Measurements from ENCODE around the gene MPST. TPM values are rescaled to one million over a fixed set of nuclear protein-coding genes. Genes with fewer than 3 reads are reported as not detected.
A peak's percentile ranks its signal among the peaks of the same experiment; 100 is the strongest.

MPST gene
- total and polyA plus RNA-seq, 9 donors: 44.4 to 64.0 (median 52.4) TPM

DNA sequence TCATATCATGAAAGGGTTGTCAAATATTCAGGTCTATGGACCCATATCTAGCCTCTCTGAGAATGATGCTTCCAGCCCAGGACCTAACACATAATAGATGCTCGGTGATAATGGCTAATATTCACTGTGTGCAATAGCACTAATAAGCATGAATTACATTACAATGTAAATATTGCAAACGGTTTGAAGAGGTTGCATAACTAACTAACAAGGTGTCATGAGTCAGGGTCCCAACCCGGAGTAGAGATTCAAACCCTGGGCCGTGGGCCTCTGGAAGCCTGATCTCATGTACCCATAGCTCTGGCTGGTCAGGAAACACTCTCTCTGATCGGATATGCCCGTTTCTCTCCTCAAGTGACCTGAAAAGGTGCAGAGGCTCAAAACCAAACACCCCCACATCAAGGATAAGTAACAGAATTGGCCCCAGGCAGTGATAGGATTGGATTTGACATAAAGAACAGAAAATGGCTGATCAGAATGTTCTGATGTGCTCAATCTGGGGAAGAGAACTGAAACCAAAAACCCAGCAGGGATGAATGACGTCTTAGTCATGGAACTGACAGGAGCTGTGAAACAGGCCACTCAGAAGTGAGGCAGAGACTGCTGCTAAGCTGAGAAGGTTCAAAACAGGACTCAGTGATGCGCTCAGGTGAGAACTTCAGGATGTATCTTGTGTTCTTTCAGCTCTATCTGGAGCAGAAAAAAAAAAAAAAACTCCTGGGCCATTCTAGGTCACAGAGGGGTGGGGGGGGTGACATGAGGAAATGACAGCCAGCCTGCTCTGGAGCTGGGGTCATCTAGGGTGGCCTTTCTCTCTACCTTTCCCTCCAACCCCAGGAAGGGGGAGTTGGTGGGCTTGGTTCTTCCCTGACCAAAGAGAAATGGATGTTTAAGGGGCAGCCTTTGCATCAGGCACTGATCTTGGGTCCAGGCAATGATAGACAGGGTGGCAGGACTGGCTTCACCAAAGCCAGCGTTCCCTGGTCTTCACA lies 25.4 kb downstream of the MPST start:
- no peaks in the 10 kb centered on the region for H3K36me3 ChIP-seq (ENCODE audit: control insufficient read depth, insufficient read depth, low read length)
- H3K4me3 ChIP-seq (ENCODE audit: low read length): no peak overlapping the region
- H3K9me3 ChIP-seq (replicated peaks; ENCODE audit: control insufficient read depth, low read depth, low read length): no peaks in the 10 kb centered on the region
- H3K4me1 ChIP-seq (ENCODE audit: control insufficient read depth, insufficient read depth, low read length): peaks cover 20% of the 10 kb centered on the region
- H3K27ac ChIP-seq (ENCODE audit: low read length): no peak overlapping the region
- H3K27me3 ChIP-seq (ENCODE audit: control insufficient read depth, insufficient read depth, low read length): peaks cover 4% of the 10 kb centered on the region
- DNase-seq: no peak
- WGBS (ENCODE audit: insufficient coverage): 70% methylated on average over 5 of the region's 9 CpGs

DNA sequence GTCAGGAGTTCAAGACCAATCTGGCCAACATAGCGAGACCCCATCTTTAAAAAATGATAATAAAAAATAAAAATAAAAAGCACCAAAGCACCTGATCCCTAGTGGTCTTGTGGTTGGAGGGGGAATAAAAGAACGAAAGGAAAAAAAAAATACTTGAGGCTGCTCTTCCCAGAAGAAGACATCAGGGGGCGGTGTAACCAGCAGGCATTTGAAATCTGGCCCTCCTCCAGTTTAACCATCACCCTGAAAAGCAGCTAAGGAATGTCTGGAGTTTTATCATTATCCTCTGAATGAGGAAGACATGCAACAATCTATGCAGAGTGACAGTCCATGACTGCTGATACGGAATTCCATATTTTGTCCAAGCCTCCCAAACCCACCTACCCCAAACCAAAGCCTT lies 26.4 kb downstream of the MPST start:
- no CpG with 5 or more reads among the region's 4 CpGs for WGBS (ENCODE audit: insufficient coverage)
- H3K4me3 ChIP-seq (ENCODE audit: low read length): no peak overlapping the region
- H3K4me1 ChIP-seq (ENCODE audit: control insufficient read depth, insufficient read depth, low read length): peaks cover 20% of the 10 kb centered on the region
- no peaks in the 10 kb centered on the region for H3K9me3 ChIP-seq (replicated peaks; ENCODE audit: control insufficient read depth, low read depth, low read length)
- DNase-seq: no peak
- H3K36me3 ChIP-seq (ENCODE audit: control insufficient read depth, insufficient read depth, low read length): no peaks in the 10 kb centered on the region
- no peak overlapping the region for H3K27ac ChIP-seq (ENCODE audit: low read length)
- H3K27me3 ChIP-seq (ENCODE audit: control insufficient read depth, insufficient read depth, low read length): peaks cover 4% of the 10 kb centered on the region

- Histone ChIP-seq H3K27ac (ENCODE audit: low read length) (no peak overlapping the region), H3K4me3 (ENCODE audit: low read length) (no peak overlapping the region), H3K9me3 (replicated peaks; ENCODE audit: control insufficient read depth, low read depth, low read length) (no peaks in the 10 kb centered on the region), H3K4me1 (ENCODE audit: control insufficient read depth, insufficient read depth, low read length) (peaks cover 20% of the 10 kb centered on the region), H3K27me3 (ENCODE audit: control insufficient read depth, insufficient read depth, low read length) (peaks cover 4% of the 10 kb centered on the region), H3K36me3 (ENCODE audit: control insufficient read depth, insufficient read depth, low read length) (no peaks in the 10 kb centered on the region)
- 87% methylated on average over 6 of the region's 6 CpGs for WGBS (ENCODE audit: insufficient coverage)
- no peak for DNase-seq
Measured at GRCh38 chr22:37046589-37046988, 27.0 kb downstream of the MPST start.

- H3K4me1 ChIP-seq (ENCODE audit: control insufficient read depth, insufficient read depth, low read length): peaks cover 22% of the 10 kb centered on the region
- no peaks in the 10 kb centered on the region for H3K9me3 ChIP-seq (replicated peaks; ENCODE audit: control insufficient read depth, low read depth, low read length)
- H3K27me3 ChIP-seq (ENCODE audit: control insufficient read depth, insufficient read depth, low read length): peaks cover 4% of the 10 kb centered on the region
- no peak overlapping the region for H3K4me3 ChIP-seq (ENCODE audit: low read length)
- 63% methylated on average over 6 of the region's 7 CpGs for WGBS (ENCODE audit: insufficient coverage)
- no peak for DNase-seq
- H3K36me3 ChIP-seq (ENCODE audit: control insufficient read depth, insufficient read depth, low read length): no peaks in the 10 kb centered on the region
- H3K27ac ChIP-seq (ENCODE audit: low read length): no peak overlapping the region
Measured at GRCh38 chr22:37047006-37047405, 27.5 kb downstream of the MPST start.

DNA sequence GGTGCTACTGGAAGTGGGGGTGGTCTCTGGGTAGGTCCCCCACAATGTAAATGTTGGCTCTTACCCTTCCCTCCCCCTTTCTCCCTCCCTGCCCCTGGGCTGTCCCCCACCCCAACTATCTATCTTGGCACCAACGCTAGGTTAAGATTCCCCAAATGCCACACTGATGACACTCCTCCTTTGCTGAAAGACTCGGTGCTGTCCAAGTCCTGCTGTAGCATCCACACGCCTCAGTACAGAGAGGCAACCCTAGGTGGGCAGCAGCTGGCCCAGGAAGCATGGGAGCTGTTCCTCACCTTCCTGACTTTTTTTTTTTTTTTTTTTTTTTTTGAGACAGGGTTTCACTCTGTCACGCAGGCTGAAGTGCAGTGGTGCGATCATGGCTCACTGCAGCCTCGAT lies 28.6 kb downstream of the MPST start:
- DNase-seq: no peak
- no peaks in the 10 kb centered on the region for H3K9me3 ChIP-seq (replicated peaks; ENCODE audit: control insufficient read depth, low read depth, low read length)
- peaks cover 30% of the 10 kb centered on the region for H3K4me1 ChIP-seq (ENCODE audit: control insufficient read depth, insufficient read depth, low read length)
- H3K4me3 ChIP-seq (ENCODE audit: low read length): no peak overlapping the region
- no peak overlapping the region for H3K27ac ChIP-seq (ENCODE audit: low read length)
- peaks cover 2% of the 10 kb centered on the region for H3K27me3 ChIP-seq (ENCODE audit: control insufficient read depth, insufficient read depth, low read length)
- no peaks in the 10 kb centered on the region for H3K36me3 ChIP-seq (ENCODE audit: control insufficient read depth, insufficient read depth, low read length)
- 73% methylated on average over 4 of the region's 6 CpGs for WGBS (ENCODE audit: insufficient coverage)

GRCh38 chr22:37049224-37049623 lies 29.7 kb downstream of the MPST start:
- Histone ChIP-seq H3K4me1 (ENCODE audit: control insufficient read depth, insufficient read depth, low read length) (peaks cover 30% of the 10 kb centered on the region), H3K27ac (ENCODE audit: low read length) (no peak overlapping the region), H3K27me3 (ENCODE audit: control insufficient read depth, insufficient read depth, low read length) (no peaks in the 10 kb centered on the region), H3K9me3 (replicated peaks; ENCODE audit: control insufficient read depth, low read depth, low read length) (no peaks in the 10 kb centered on the region), H3K4me3 (ENCODE audit: low read length) (no peak overlapping the region), H3K36me3 (ENCODE audit: control insufficient read depth, insufficient read depth, low read length) (no peaks in the 10 kb centered on the region)
- 66% methylated on average over 2 of the region's 2 CpGs for WGBS (ENCODE audit: insufficient coverage)
- DNase-seq: no peak

DNA sequence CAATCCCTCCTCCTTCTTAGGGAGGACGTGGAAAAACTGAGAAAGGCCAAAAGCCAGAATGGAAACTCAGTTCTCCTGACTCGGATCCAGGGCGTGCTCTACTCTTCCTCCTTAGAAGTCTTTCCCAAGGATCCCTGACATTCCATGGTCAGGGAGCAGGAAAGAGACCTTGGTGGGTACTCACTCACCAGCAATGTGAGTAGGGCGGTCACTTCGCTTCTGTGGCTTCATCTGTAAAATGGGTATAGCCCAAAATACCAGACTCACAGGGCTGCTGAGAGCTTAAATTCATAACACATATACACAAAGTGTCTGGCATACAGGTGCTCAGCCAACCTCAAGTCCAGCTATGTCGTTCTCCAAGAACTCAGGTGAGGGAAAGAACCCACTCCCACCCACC lies 31.4 kb downstream of the MPST start:
- peaks cover 33% of the 10 kb centered on the region for H3K4me1 ChIP-seq (ENCODE audit: control insufficient read depth, insufficient read depth, low read length)
- no peak overlapping the region for H3K4me3 ChIP-seq (ENCODE audit: low read length)
- no peak overlapping the region for H3K27ac ChIP-seq (ENCODE audit: low read length)
- 80% methylated on average over 1 of the region's 6 CpGs for WGBS (ENCODE audit: insufficient coverage)
- peaks cover 9% of the 10 kb centered on the region for H3K36me3 ChIP-seq (ENCODE audit: control insufficient read depth, insufficient read depth, low read length)
- no peak for DNase-seq
- no peaks in the 10 kb centered on the region for H3K9me3 ChIP-seq (replicated peaks; ENCODE audit: control insufficient read depth, low read depth, low read length)
- H3K27me3 ChIP-seq (ENCODE audit: control insufficient read depth, insufficient read depth, low read length): no peaks in the 10 kb centered on the region

GRCh38 chr22:37051391-37052385 lies 32.1 kb downstream of the MPST start, which contains the start of gene KCTD17:
Gene KCTD17, plus strand, starts transcription at chr22:37051742. Its CDS starts 19 bp downstream, at chr22:37051761.
- peak within 1 kb of the TSS; percentile 3 for H3K27ac ChIP-seq (ENCODE audit: low read length)
- H3K4me3 ChIP-seq (ENCODE audit: low read length): peak within 1 kb of the TSS; percentile 53
- H3K9me3 ChIP-seq (replicated peaks; ENCODE audit: control insufficient read depth, low read depth, low read length): no peaks in the 10 kb centered on the region
- peaks cover 32% of the 10 kb centered on the region for H3K4me1 ChIP-seq (ENCODE audit: control insufficient read depth, insufficient read depth, low read length)
- DNase-seq: peak; percentile 88
- 1% methylated on average over 79 of the region's 89 CpGs for WGBS (ENCODE audit: insufficient coverage)
- H3K27me3 ChIP-seq (ENCODE audit: control insufficient read depth, insufficient read depth, low read length): no peaks in the 10 kb centered on the region
- H3K36me3 ChIP-seq (ENCODE audit: control insufficient read depth, insufficient read depth, low read length): peaks cover 15% of the 10 kb centered on the region

DNA sequence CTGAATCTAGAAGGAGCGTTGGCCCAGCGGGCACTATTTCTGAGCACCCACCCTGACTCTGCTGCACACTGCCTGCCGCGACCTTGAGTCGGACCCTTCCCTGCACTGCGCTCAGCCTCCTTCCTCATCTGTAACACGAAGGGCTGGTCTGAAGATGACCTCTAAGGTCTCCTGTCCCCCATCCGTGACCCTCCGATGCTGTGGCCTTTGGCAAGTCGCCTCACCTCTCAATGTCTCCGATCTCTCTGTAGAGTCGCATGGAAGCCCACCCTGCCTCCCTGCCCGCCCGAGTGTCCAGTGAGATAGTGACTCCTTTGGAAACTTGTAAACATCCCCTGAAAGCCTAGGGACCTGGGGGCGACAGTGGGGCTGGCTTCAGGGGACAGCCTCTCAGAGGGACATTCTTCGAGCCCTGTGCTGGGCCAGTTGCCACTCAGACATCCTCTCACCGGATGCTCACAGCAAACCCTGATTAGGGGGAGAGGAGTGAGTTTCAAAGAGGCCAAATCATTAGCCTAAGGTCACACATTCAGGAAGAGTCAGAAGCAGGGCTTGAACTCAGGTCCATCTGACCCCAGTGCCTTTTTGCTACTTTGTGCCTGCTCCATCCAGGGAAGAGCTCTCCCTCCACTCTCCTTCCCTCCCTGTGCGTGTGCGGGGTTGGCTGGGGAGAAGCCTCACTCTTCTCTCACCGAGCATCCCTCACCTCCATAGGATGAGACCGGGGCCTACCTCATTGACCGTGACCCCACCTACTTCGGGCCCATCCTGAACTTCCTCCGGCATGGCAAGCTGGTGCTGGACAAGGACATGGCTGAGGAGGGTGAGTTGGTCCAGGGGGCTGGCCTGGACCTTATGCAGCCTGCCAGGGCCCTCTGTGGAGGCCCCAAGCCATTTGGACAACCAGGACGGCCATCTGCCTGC lies 33.1 kb downstream of the MPST start:
- H3K9me3 ChIP-seq (replicated peaks; ENCODE audit: control insufficient read depth, low read depth, low read length): no peaks in the 10 kb centered on the region
- peaks cover 28% of the 10 kb centered on the region for H3K4me1 ChIP-seq (ENCODE audit: control insufficient read depth, insufficient read depth, low read length)
- WGBS (ENCODE audit: insufficient coverage): 62% methylated on average over 18 of the region's 25 CpGs
- H3K4me3 ChIP-seq (ENCODE audit: low read length): peak overlapping the region; percentile 53
- no peak for DNase-seq
- peak overlapping the region; percentile 75 for H3K27ac ChIP-seq (ENCODE audit: low read length)
- H3K27me3 ChIP-seq (ENCODE audit: control insufficient read depth, insufficient read depth, low read length): no peaks in the 10 kb centered on the region
- H3K36me3 ChIP-seq (ENCODE audit: control insufficient read depth, insufficient read depth, low read length): peaks cover 24% of the 10 kb centered on the region

Measured in muscle of leg (tissue), 11 donors.